ENCODE data around the gene PPIF. TPM values are rescaled to one million over a fixed set of nuclear protein-coding genes. Genes with fewer than 3 reads are reported as not detected.

The PPIF gene
- total and polyA plus RNA-seq, 2 of the 13 experiments (the other 11 are each of a cell fraction or from before 2014, with no cell fraction given) = 147 to 157 TPM

DNA sequence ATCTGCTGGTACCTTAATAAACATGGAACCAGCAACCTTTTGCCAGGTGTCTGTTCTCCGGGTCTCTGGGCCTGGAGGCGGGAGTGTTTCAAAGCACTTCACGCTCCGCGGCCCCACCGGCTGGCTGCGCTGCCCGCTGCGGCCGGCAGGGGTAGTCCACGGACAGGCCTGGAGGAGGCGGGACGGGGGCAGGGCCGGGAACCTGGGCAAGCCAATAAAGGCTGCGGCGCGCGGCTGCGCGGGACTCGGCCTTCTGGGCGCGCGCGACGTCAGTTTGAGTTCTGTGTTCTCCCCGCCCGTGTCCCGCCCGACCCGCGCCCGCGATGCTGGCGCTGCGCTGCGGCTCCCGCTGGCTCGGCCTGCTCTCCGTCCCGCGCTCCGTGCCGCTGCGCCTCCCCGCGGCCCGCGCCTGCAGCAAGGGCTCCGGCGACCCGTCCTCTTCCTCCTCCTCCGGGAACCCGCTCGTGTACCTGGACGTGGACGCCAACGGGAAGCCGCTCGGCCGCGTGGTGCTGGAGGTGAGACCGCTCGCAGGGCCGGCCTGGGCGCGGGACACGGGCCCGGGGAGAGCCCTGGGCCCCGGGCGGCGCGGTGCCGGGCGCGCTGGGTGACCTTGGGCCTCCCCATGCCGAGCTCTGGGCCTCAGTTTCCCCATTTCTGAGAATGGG is at the start of gene PPIF (continued):
- TF ChIP-seq RAD51 (IDR thresholded peaks at IDR 0.05; ENCODE audit: borderline replicate concordance) (no peak), ZNF292 (CRISPR knock-in tag; IDR thresholded peaks at IDR 0.05; ENCODE audit: borderline replicate concordance, low read depth) (no peak), PHF21A (CRISPR knock-in tag; IDR thresholded peaks at IDR 0.05) (peak; percentile 55), ARNT (IDR thresholded peaks at IDR 0.05) (no peak), HMG20B (CRISPR knock-in tag; conservative IDR thresholded peaks at IDR 0.05) (peak; percentile 18; the same call in 1 of the 2 replicates), PPARG (CRISPR knock-in tag; conservative IDR thresholded peaks at IDR 0.05) (0 out of 2 replicates have a peak, but pooled peaks have one; percentile 9), HOXA3 (CRISPR knock-in tag; IDR thresholded peaks at IDR 0.05) (peak; percentile 55), BORCS8-MEF2B (CRISPR knock-in tag; IDR thresholded peaks at IDR 0.05) (peak; percentile 77), ZMYM3 (CRISPR knock-in tag; IDR thresholded peaks at IDR 0.05) (no peak), SP5 (CRISPR knock-in tag; IDR thresholded peaks at IDR 0.05; ENCODE audit: borderline replicate concordance, low read depth) (peak; percentile 69), KLF13 (CRISPR knock-in tag; IDR thresholded peaks at IDR 0.05) (no peak), ATF7-NPFF (CRISPR knock-in tag; IDR thresholded peaks at IDR 0.05; ENCODE audit: low read depth) (peak; percentile 88), PHF5A (CRISPR knock-in tag; IDR thresholded peaks at IDR 0.05; ENCODE audit: low read depth, unreplicated experiment) (no peak), NR2F6 (IDR thresholded peaks at IDR 0.05) (no peak), NR2F6 (CRISPR knock-in tag; IDR thresholded peaks at IDR 0.05) (peak; percentile 58; the same call in 1 of the 2 replicates)
- TF ChIP-seq, protein P1, sequence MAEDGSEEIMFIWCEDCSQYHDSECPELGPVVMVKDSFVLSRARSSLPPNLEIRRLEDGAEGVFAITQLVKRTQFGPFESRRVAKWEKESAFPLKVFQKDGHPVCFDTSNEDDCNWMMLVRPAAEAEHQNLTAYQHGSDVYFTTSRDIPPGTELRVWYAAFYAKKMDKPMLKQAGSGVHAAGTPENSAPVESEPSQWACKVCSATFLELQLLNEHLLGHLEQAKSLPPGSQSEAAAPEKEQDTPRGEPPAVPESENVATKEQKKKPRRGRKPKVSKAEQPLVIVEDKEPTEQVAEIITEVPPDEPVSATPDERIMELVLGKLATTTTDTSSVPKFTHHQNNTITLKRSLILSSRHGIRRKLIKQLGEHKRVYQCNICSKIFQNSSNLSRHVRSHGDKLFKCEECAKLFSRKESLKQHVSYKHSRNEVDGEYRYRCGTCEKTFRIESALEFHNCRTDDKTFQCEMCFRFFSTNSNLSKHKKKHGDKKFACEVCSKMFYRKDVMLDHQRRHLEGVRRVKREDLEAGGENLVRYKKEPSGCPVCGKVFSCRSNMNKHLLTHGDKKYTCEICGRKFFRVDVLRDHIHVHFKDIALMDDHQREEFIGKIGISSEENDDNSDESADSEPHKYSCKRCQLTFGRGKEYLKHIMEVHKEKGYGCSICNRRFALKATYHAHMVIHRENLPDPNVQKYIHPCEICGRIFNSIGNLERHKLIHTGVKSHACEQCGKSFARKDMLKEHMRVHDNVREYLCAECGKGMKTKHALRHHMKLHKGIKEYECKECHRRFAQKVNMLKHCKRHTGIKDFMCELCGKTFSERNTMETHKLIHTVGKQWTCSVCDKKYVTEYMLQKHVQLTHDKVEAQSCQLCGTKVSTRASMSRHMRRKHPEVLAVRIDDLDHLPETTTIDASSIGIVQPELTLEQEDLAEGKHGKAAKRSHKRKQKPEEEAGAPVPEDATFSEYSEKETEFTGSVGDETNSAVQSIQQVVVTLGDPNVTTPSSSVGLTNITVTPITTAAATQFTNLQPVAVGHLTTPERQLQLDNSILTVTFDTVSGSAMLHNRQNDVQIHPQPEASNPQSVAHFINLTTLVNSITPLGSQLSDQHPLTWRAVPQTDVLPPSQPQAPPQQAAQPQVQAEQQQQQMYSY (CRISPR knock-in tag; IDR thresholded peaks at IDR 0.05) = no peak
- TF ChIP-seq, protein P2, sequence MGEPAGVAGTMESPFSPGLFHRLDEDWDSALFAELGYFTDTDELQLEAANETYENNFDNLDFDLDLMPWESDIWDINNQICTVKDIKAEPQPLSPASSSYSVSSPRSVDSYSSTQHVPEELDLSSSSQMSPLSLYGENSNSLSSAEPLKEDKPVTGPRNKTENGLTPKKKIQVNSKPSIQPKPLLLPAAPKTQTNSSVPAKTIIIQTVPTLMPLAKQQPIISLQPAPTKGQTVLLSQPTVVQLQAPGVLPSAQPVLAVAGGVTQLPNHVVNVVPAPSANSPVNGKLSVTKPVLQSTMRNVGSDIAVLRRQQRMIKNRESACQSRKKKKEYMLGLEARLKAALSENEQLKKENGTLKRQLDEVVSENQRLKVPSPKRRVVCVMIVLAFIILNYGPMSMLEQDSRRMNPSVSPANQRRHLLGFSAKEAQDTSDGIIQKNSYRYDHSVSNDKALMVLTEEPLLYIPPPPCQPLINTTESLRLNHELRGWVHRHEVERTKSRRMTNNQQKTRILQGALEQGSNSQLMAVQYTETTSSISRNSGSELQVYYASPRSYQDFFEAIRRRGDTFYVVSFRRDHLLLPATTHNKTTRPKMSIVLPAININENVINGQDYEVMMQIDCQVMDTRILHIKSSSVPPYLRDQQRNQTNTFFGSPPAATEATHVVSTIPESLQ (CRISPR knock-in tag; conservative IDR thresholded peaks at IDR 0.05) = no peak
- TF ChIP-seq, protein P3, sequence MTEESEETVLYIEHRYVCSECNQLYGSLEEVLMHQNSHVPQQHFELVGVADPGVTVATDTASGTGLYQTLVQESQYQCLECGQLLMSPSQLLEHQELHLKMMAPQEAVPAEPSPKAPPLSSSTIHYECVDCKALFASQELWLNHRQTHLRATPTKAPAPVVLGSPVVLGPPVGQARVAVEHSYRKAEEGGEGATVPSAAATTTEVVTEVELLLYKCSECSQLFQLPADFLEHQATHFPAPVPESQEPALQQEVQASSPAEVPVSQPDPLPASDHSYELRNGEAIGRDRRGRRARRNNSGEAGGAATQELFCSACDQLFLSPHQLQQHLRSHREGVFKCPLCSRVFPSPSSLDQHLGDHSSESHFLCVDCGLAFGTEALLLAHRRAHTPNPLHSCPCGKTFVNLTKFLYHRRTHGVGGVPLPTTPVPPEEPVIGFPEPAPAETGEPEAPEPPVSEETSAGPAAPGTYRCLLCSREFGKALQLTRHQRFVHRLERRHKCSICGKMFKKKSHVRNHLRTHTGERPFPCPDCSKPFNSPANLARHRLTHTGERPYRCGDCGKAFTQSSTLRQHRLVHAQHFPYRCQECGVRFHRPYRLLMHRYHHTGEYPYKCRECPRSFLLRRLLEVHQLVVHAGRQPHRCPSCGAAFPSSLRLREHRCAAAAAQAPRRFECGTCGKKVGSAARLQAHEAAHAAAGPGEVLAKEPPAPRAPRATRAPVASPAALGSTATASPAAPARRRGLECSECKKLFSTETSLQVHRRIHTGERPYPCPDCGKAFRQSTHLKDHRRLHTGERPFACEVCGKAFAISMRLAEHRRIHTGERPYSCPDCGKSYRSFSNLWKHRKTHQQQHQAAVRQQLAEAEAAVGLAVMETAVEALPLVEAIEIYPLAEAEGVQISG (CRISPR knock-in tag; IDR thresholded peaks at IDR 0.05) = peak; percentile 63; the same call in 1 of the 2 replicates
- TF ChIP-seq, protein P4, sequence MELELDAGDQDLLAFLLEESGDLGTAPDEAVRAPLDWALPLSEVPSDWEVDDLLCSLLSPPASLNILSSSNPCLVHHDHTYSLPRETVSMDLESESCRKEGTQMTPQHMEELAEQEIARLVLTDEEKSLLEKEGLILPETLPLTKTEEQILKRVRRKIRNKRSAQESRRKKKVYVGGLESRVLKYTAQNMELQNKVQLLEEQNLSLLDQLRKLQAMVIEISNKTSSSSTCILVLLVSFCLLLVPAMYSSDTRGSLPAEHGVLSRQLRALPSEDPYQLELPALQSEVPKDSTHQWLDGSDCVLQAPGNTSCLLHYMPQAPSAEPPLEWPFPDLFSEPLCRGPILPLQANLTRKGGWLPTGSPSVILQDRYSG (CRISPR knock-in tag; IDR thresholded peaks at IDR 0.05) = peak; percentile 61
- TF ChIP-seq, protein P5, sequence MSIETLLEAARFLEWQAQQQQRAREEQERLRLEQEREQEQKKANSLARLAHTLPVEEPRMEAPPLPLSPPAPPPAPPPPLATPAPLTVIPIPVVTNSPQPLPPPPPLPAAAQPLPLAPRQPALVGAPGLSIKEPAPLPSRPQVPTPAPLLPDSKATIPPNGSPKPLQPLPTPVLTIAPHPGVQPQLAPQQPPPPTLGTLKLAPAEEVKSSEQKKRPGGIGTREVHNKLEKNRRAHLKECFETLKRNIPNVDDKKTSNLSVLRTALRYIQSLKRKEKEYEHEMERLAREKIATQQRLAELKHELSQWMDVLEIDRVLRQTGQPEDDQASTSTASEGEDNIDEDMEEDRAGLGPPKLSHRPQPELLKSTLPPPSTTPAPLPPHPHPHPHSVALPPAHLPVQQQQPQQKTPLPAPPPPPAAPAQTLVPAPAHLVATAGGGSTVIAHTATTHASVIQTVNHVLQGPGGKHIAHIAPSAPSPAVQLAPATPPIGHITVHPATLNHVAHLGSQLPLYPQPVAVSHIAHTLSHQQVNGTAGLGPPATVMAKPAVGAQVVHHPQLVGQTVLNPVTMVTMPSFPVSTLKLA (IDR thresholded peaks at IDR 0.05) = no peak

All from HepG2 (cell line).